ENCODE measurements around the gene RBMS3. TPM values are rescaled to one million over a fixed set of nuclear protein-coding genes. Genes with fewer than 3 reads are reported as not detected.
"Not testable (repeated sequence)": the region's sequence is repeated elsewhere in the genome, so short reads cannot be mapped to it uniquely, and the experiment has no call there.

Gene RBMS3
- total RNA-seq, 4 donors from 2014 or later: 51.5 to 76.0 (median 66.6) TPM

DNA sequence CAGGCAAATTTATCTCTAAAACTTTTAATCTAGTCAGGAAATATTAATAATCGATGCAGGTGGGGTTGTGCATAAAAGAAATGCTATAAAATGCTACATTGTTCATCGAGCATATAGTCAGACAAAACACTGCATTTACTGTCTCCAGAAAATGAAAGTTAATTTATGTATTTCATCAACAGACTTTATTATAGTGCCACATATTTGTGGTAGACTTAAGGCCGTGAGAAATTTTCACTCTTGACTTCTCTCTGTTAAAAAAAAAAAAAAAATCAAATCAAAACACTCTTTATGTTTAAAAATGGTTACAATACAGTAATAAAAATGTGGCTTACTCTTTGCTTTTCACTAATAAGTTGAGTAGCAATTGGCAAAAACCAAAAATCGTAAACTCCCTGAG, 67.4 kb downstream of the RBMS3 start:
- TF ChIP-seq, protein P1, sequence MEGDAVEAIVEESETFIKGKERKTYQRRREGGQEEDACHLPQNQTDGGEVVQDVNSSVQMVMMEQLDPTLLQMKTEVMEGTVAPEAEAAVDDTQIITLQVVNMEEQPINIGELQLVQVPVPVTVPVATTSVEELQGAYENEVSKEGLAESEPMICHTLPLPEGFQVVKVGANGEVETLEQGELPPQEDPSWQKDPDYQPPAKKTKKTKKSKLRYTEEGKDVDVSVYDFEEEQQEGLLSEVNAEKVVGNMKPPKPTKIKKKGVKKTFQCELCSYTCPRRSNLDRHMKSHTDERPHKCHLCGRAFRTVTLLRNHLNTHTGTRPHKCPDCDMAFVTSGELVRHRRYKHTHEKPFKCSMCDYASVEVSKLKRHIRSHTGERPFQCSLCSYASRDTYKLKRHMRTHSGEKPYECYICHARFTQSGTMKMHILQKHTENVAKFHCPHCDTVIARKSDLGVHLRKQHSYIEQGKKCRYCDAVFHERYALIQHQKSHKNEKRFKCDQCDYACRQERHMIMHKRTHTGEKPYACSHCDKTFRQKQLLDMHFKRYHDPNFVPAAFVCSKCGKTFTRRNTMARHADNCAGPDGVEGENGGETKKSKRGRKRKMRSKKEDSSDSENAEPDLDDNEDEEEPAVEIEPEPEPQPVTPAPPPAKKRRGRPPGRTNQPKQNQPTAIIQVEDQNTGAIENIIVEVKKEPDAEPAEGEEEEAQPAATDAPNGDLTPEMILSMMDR (IDR thresholded peaks at IDR 0.05): no peak
- TF ChIP-seq EP300 (IDR thresholded peaks at IDR 0.05): no peak
- TF ChIP-seq POLR2A (IDR thresholded peaks at IDR 0.05): no peak
- no peak for TF ChIP-seq POLR2AphosphoS5 (IDR thresholded peaks at IDR 0.05)
- WGBS, 2 donors (ENCODE audit: low coverage in 1 of 2): 80 to 82% methylated on average over 4 of the region's 4 CpGs
- no peak overlapping the region for H3K27ac ChIP-seq
- no peak overlapping the region for H3K4me3 ChIP-seq
- no peaks in the 10 kb centered on the region for H3K4me1 ChIP-seq
- H3K9me3 ChIP-seq: no peaks in the 10 kb centered on the region
- no peaks in the 10 kb centered on the region for H3K27me3 ChIP-seq
- H3K36me3 ChIP-seq: no peaks in the 10 kb centered on the region
- ATAC-seq: no peak

DNA sequence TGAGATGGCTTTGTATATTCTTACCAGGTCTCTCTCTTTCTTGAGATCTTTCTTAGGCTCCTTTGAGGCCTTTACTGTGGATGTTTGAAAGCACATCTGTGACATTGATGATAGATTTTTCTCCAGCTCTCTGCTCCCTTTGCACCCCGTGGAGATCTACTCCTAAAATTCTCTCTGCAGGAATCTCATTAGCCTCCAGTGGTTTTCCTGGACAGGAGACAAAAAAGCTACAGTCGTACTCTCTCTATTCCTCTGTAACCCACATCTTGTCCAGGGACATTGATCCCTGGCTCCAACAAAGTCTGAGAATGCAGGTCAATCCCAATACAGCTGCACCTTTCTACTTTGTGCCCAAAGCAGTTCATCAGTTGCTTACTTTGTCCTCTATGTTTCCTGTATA, 68.2 kb downstream of the RBMS3 start:
- WGBS, 2 donors (ENCODE audit: low coverage in 1 of 2): 80 to 91% methylated on average over 2 of the region's 2 CpGs
- no peak overlapping the region for H3K27ac ChIP-seq
- peaks cover 0 to 4% (median 0%) of the 10 kb centered on the region in 3 donors for H3K4me1 ChIP-seq
- no peak for ATAC-seq
- TF ChIP-seq, protein P1 (IDR thresholded peaks at IDR 0.05): no peak
- TF ChIP-seq POLR2AphosphoS5 (IDR thresholded peaks at IDR 0.05) (no peak), POLR2A (IDR thresholded peaks at IDR 0.05) (no peak), EP300 (IDR thresholded peaks at IDR 0.05) (no peak)
- no peaks in the 10 kb centered on the region for H3K36me3 ChIP-seq
- no peak overlapping the region for H3K4me3 ChIP-seq
- H3K9me3 ChIP-seq: no peaks in the 10 kb centered on the region
- H3K27me3 ChIP-seq: no peaks in the 10 kb centered on the region

DNA sequence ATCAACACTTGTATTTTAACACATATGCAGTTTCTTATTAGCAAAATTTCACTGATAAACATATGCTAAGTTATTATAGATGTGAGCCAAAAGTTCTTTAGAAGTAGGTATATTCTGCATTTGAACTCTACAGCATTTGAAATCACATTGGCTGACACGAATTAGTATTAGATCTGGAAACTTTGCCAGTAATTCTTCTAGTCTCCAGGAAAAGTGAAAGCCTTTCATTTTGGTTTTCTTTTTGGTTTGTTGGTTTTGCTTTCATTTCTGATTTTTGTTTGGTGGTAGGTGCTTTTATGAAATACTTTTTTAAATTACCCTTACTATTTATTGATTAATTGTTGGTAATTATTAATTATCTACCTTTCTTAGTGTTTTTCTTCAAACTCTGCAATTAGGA, 72.9 kb downstream of the RBMS3 start:
- Histone ChIP-seq H3K27me3 (no peaks in the 10 kb centered on the region), H3K9me3 (no peaks in the 10 kb centered on the region), H3K4me1 (peaks cover 0 to 13% (median 0%) of the 10 kb centered on the region in 3 donors), H3K36me3 (no peaks in the 10 kb centered on the region), H3K4me3 (no peak overlapping the region), H3K27ac (no peak overlapping the region)
- 6 to 8% methylated on average over 1 of the region's 1 CpG for WGBS, 2 donors (ENCODE audit: low coverage in 1 of 2)
- no peak for ATAC-seq
- TF ChIP-seq POLR2A (IDR thresholded peaks at IDR 0.05) (no peak), EP300 (IDR thresholded peaks at IDR 0.05) (no peak)

DNA sequence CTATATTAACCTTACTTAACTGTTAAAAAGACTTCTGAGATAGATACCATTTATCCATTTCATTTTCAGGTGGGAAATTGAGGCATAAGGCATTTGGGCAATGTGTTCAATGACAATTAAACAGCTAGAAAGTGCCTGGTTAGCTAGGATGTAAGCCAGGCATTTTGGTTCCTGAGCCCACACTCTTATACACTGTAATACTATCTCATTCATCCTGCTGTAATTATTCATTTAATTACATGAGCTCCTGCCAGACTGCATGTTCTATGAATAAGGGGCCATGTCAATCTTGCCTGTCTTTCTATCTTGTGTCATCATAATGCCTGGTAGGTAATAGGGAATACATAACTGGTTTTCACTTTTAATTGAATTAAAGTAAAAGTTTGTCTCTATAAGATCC, 74.0 kb downstream of the RBMS3 start:
- Histone ChIP-seq H3K27me3 (no peaks in the 10 kb centered on the region), H3K36me3 (no peaks in the 10 kb centered on the region), H3K27ac (no peak overlapping the region), H3K4me3 (no peak overlapping the region), H3K4me1 (peaks cover 0 to 13% (median 0%) of the 10 kb centered on the region in 3 donors), H3K9me3 (no peaks in the 10 kb centered on the region)
- no peak for ATAC-seq
- TF ChIP-seq EP300 (IDR thresholded peaks at IDR 0.05) (no peak), POLR2AphosphoS5 (IDR thresholded peaks at IDR 0.05) (no peak), POLR2A (IDR thresholded peaks at IDR 0.05) (no peak)
- TF ChIP-seq, protein P1 (IDR thresholded peaks at IDR 0.05): no peak

DNA sequence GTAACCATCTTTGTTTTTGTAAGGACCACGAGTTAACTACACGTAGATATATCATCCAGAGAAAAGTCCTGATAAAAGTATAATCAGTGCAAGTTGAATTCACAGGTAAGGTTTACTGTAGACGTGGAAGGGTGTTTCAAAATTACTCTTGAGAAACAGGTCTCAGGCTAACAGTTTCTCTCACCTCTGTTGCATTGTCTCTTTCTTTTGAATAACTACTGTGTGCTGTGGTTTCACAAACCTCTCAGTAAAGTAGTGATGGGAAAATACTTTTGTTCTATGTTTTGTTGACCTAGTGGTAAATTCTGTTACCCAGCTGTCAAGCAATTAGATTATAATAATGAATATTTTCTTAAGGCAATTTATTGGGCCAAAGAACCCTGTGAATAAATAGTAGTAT, 75.2 kb downstream of the RBMS3 start:
- no peak for ATAC-seq
- H3K27me3 ChIP-seq: no peaks in the 10 kb centered on the region
- H3K27ac ChIP-seq: no peak overlapping the region
- H3K4me3 ChIP-seq: no peak overlapping the region
- no peaks in the 10 kb centered on the region for H3K36me3 ChIP-seq
- H3K9me3 ChIP-seq: no peaks in the 10 kb centered on the region
- TF ChIP-seq POLR2A (IDR thresholded peaks at IDR 0.05): no peak
- TF ChIP-seq, protein P1 (IDR thresholded peaks at IDR 0.05): no peak
- no peak for TF ChIP-seq EP300 (IDR thresholded peaks at IDR 0.05)
- no peak for TF ChIP-seq POLR2AphosphoS5 (IDR thresholded peaks at IDR 0.05)
- 75 to 80% methylated on average over 2 to 3 of the region's 3 CpGs for WGBS, 2 donors (ENCODE audit: low coverage in 1 of 2)
- H3K4me1 ChIP-seq: peaks cover 0 to 13% (median 0%) of the 10 kb centered on the region in 3 donors

DNA sequence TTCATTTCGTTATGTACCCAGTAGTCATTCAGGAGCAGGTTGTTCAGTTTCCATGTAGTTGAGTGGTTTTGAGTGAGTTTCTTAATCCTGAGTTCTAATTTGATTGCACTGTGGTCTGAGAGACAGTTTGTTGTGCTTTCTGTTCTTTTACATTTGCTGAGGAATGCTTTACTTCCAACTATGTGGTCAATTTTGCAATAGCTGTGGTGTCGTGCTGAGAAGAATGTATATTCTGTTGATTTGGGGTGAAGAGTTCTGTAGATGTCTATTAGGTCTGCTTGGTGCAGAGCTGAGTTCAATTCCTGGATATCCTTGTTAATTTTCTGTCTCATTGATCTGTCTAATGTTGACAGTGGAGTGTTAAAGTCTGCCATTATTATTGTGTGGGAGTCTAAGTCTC, 79.4 kb downstream of the RBMS3 start:
- ATAC-seq, H3K9me3 ChIP-seq, H3K36me3 ChIP-seq, H3K27me3 ChIP-seq, H3K27ac ChIP-seq, H3K4me3 ChIP-seq, H3K4me1 ChIP-seq: not testable (repeated sequence)
- WGBS, 2 donors (ENCODE audit: low coverage in 1 of 2): 79% methylated on average over 2 of the region's 2 CpGs; no CpG with 5 or more reads in 1 of the 2 donors
